Measurements from ENCODE around the gene ACTG2. TPM values are rescaled to one million over a fixed set of nuclear protein-coding genes. Genes with fewer than 3 reads are reported as not detected.

The ACTG2 gene
- total RNA-seq, 6 experiments from 2014 or later: 0.17 to 2.3 (median 2.1) TPM

- Mint-ChIP-seq H3K4me3 (no peak overlapping the region), H3K27ac (no peak overlapping the region), H3K27me3 (ENCODE audit: insufficient read depth) (peaks cover 46% of the 10 kb centered on the region), H3K36me3 (ENCODE audit: low read depth) (no peaks in the 10 kb centered on the region), H3K9me3 (no peaks in the 10 kb centered on the region), H3K4me1 (ENCODE audit: low read depth) (peaks cover 23% of the 10 kb centered on the region)
- no peak for DNase-seq
- no peak for TF ChIP-seq CTCF (IDR thresholded peaks at IDR 0.05)
Measured at GRCh38 chr2:73894475-73894850, 1.7 kb downstream of the ACTG2 start.

- no peak for TF ChIP-seq CTCF (IDR thresholded peaks at IDR 0.05)
- Mint-ChIP-seq H3K27me3 (ENCODE audit: insufficient read depth) (peaks cover 51% of the 10 kb centered on the region), H3K4me1 (ENCODE audit: low read depth) (peaks cover 23% of the 10 kb centered on the region), H3K36me3 (ENCODE audit: low read depth) (no peaks in the 10 kb centered on the region), H3K4me3 (no peak overlapping the region), H3K9me3 (no peaks in the 10 kb centered on the region), H3K27ac (no peak overlapping the region)
- DNase-seq: no peak
Measured at GRCh38 chr2:73894877-73895276, 2.1 kb downstream of the ACTG2 start.

GRCh38 chr2:73895473-73895872, 2.7 kb downstream of the ACTG2 start:
- no peak overlapping the region for H3K4me3 Mint-ChIP-seq
- H3K4me1 Mint-ChIP-seq (ENCODE audit: low read depth): peaks cover 20% of the 10 kb centered on the region
- no peak for TF ChIP-seq CTCF (IDR thresholded peaks at IDR 0.05)
- H3K27ac Mint-ChIP-seq: no peak overlapping the region
- H3K27me3 Mint-ChIP-seq (ENCODE audit: insufficient read depth): peaks cover 49% of the 10 kb centered on the region
- no peak for DNase-seq
- no peaks in the 10 kb centered on the region for H3K9me3 Mint-ChIP-seq
- no peaks in the 10 kb centered on the region for H3K36me3 Mint-ChIP-seq (ENCODE audit: low read depth)

DNA sequence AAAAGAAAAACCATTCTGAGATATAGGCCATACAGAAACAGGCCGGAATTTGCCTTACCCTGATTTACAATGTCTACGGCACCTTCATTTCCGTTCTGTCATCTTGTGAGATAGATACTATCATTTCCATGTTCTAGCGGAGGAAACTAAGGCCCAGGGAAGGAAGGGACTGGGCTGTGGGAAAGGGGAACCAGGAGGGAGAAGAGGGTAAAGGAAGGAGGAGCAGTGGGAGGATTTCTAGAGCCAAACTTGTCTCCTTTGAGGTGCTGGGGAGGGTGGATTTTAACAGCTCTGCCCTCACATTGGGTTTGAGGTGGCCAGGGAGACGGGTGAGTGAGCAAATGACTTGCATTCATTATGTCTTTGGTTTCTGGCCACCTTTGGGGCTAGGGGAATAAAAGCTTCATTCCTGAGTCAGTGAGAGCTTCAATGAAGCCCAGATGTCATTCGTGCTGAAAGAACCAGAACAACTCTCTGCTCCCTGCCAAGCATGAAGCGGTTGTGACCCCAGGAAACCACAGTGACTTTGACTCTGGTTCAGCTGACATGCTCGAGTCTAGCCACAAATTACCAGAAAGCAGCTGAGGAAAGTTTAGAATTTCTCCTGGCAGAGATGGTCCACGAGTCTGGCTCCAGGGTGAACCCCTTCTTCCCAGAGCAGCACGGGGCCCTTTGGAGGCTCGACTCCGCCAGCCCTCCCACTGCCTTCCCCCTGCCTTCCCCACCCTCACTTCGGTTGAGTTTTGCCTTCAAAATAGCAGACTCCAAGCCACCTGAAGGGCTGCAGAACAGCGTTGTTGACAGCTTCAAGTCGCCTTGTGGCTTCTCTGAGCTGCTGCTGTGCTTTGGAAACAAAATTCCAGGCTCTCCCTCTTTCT, 3.8 kb downstream of the ACTG2 start:
- no peak overlapping the region for H3K4me3 Mint-ChIP-seq
- DNase-seq: peak; percentile 64
- H3K27me3 Mint-ChIP-seq (ENCODE audit: insufficient read depth): peaks cover 41% of the 10 kb centered on the region
- H3K36me3 Mint-ChIP-seq (ENCODE audit: low read depth): no peaks in the 10 kb centered on the region
- peaks cover 12% of the 10 kb centered on the region for H3K4me1 Mint-ChIP-seq (ENCODE audit: low read depth)
- no peak for TF ChIP-seq CTCF (IDR thresholded peaks at IDR 0.05)
- no peaks in the 10 kb centered on the region for H3K9me3 Mint-ChIP-seq
- no peak overlapping the region for H3K27ac Mint-ChIP-seq

- Mint-ChIP-seq H3K4me3 (no peak overlapping the region), H3K27ac (no peak overlapping the region), H3K27me3 (ENCODE audit: insufficient read depth) (peaks cover 42% of the 10 kb centered on the region), H3K9me3 (no peaks in the 10 kb centered on the region), H3K4me1 (ENCODE audit: low read depth) (peaks cover 12% of the 10 kb centered on the region), H3K36me3 (ENCODE audit: low read depth) (no peaks in the 10 kb centered on the region)
- no peak for DNase-seq
- TF ChIP-seq CTCF (IDR thresholded peaks at IDR 0.05): no peak
Measured at GRCh38 chr2:73897240-73897583, 4.4 kb downstream of the ACTG2 start.

All from HFFc6 (cell line).